ENCODE data around the gene ZMPSTE24.

GRCh38 chr1:40268211-40268610, 10.2 kb downstream of the ZMPSTE24 start:
- TF ChIP-seq CTCF (IDR thresholded peaks at IDR 0.05; ENCODE audit: low read depth, low read length, poor library complexity, severe bottlenecking): no peak
- TF ChIP-seq EZH2phosphoT487 (IDR thresholded peaks at IDR 0.05; ENCODE audit: borderline replicate concordance, low read length): no peak
